Osteoblast (primary cell): ENCODE results near the gene VIT. TPM values are rescaled to one million over a fixed set of nuclear protein-coding genes. Genes with fewer than 3 reads are reported as not detected.

Experiments
- DNase-seq: peaks from one replicate; pipeline ENCODE4 v3.0.0; 2011; ENCODE audit warnings: low spot score, mixed read lengths; ENCODE audit not compliant: insufficient read length; ENCODE audit errors: missing footprints
- H2AFZ ChIP-seq: 2 replicates; pipeline ENCODE4 v1.6.0; 2011; ENCODE audit warnings: mild to moderate bottlenecking, low read length
- H3K27ac ChIP-seq: 2 replicates; pipeline ENCODE4 v1.5.1; 2011; ENCODE audit warnings: mild to moderate bottlenecking, low read depth, low read length, moderate library complexity
- H3K27me3 ChIP-seq: 2 replicates; pipeline ENCODE4 v1.6.0; 2012; ENCODE audit warnings: mild to moderate bottlenecking, control low read depth, inconsistent platforms, low read length, moderate library complexity; ENCODE audit not compliant: insufficient read depth
- H3K36me3 ChIP-seq: 2 replicates; pipeline ENCODE4 v1.5.1; 2011; ENCODE audit warnings: mild to moderate bottlenecking, low read length, control low read depth, moderate library complexity; ENCODE audit not compliant: insufficient read depth
- H3K4me1 ChIP-seq: 2 replicates; pipeline ENCODE4 v1.5.1; 2011; ENCODE audit warnings: mild to moderate bottlenecking, low read length, control low read depth, moderate library complexity; ENCODE audit not compliant: insufficient read depth
- H3K4me2 ChIP-seq: 2 replicates; pipeline ENCODE4 v1.6.0; 2011; ENCODE audit warnings: mild to moderate bottlenecking, low read length; ENCODE audit not compliant: insufficient read depth
- H3K4me3 ChIP-seq: fragments of 200-600 bp; sonication (generic); 3 replicates; pipeline ENCODE4 v1.5.1; 2012; ENCODE audit warnings: mild to moderate bottlenecking, low read length, inconsistent platforms; ENCODE audit not compliant: insufficient read depth
- H3K79me2 ChIP-seq: 2 replicates; pipeline ENCODE4 v1.6.0; 2012; ENCODE audit warnings: mild to moderate bottlenecking, low read length, control low read depth, inconsistent platforms; ENCODE audit not compliant: insufficient read depth
- H3K9me3 ChIP-seq: 2 replicates; pipeline ENCODE4 v1.5.1; 2011; ENCODE audit warnings: low read depth, low read length, control low read depth
- H4K20me1 ChIP-seq: 2 replicates; pipeline ENCODE4 v1.6.0; 2012; ENCODE audit warnings: mild to moderate bottlenecking, low read length, control low read depth; ENCODE audit not compliant: insufficient read depth
- CTCF ChIP-seq: IDR thresholded peaks from 2 replicates; pipeline ENCODE4 v1.5.1; 2011; ENCODE audit warnings: mild to moderate bottlenecking, low read depth, low read length, moderate library complexity; ENCODE audit errors: extremely low read depth
- total RNA-seq: library from RNA; depleted of rRNA; stranded (reverse); fragments of >200 nt; gene quantifications from 2 replicates; pipeline ENCODE4 v1.2.3, GENCODE V29; 2012

The VIT gene
- total RNA-seq, result 27.7 and 31.1 TPM in 2 replicates

- Histone ChIP-seq H2AFZ (peak within 1 kb of the TSS; percentile 88), H3K27ac (peak within 1 kb of the TSS; percentile 69)
Observed at GRCh38 chr2:36696533-36696932, at the start of gene VIT. Gene VIT, plus strand, starts transcription at chr2:36696707. Its CDS starts 19,664 bp downstream, at chr2:36716371.

GRCh38 chr2:36650031-36650829 lies 46.3 kb upstream of the VIT start:
- Histone ChIP-seq H3K27ac (peak overlapping the region; percentile 38), H3K4me1 (peaks cover 18% of the 10 kb centered on the region), H3K79me2 (no peaks in the 10 kb centered on the region), H3K4me2 (peak overlapping the region; percentile 41), H3K36me3 (no peaks in the 10 kb centered on the region), H3K9me3 (no peaks in the 10 kb centered on the region), H3K4me3 (no peak overlapping the region), H3K27me3 (no peaks in the 10 kb centered on the region), H4K20me1 (no peaks in the 10 kb centered on the region), H2AFZ (peak overlapping the region; percentile 20)
- peak; percentile 88 for DNase-seq
- TF ChIP-seq CTCF, result no peak

More at GRCh38 chr2:36696533-36696932, at the start of gene VIT:
- peaks cover 6% of the 10 kb centered on the region for H3K79me2 ChIP-seq
- peaks cover 32% of the 10 kb centered on the region for H3K4me1 ChIP-seq
- peak within 1 kb of the TSS; percentile 80 for H3K4me2 ChIP-seq
- no peaks in the 10 kb centered on the region for H4K20me1 ChIP-seq
- peak within 1 kb of the TSS; percentile 72 for H3K4me3 ChIP-seq
- H3K36me3 ChIP-seq, result no peaks in the 10 kb centered on the region
- no peak for DNase-seq
- TF ChIP-seq CTCF, result no peak
- no peaks in the 10 kb centered on the region for H3K9me3 ChIP-seq
- H3K27me3 ChIP-seq, result no peaks in the 10 kb centered on the region

- H3K4me1 ChIP-seq, result peaks cover 29% of the 10 kb centered on the region
- DNase-seq, result no peak
- H3K9me3 ChIP-seq, result no peaks in the 10 kb centered on the region
- H3K4me3 ChIP-seq, result no peak overlapping the region
- H3K27me3 ChIP-seq, result no peaks in the 10 kb centered on the region
- no peaks in the 10 kb centered on the region for H4K20me1 ChIP-seq
- TF ChIP-seq CTCF, result no peak
- H3K4me2 ChIP-seq, result no peak overlapping the region
- no peak overlapping the region for H2AFZ ChIP-seq
- H3K27ac ChIP-seq, result no peak overlapping the region
- H3K36me3 ChIP-seq, result no peaks in the 10 kb centered on the region
- H3K79me2 ChIP-seq, result no peaks in the 10 kb centered on the region
Observed at GRCh38 chr2:36653155-36653554, 43.4 kb upstream of the VIT start.

GRCh38 chr2:36653967-36654694 lies 42.4 kb upstream of the VIT start:
- no peaks in the 10 kb centered on the region for H3K36me3 ChIP-seq
- no peaks in the 10 kb centered on the region for H4K20me1 ChIP-seq
- H2AFZ ChIP-seq, result no peak overlapping the region
- TF ChIP-seq CTCF, result no peak
- H3K4me3 ChIP-seq, result no peak overlapping the region
- no peak for DNase-seq
- no peak overlapping the region for H3K4me2 ChIP-seq
- H3K4me1 ChIP-seq, result peaks cover 29% of the 10 kb centered on the region
- H3K79me2 ChIP-seq, result no peaks in the 10 kb centered on the region
- H3K9me3 ChIP-seq, result no peaks in the 10 kb centered on the region
- peak overlapping the region; percentile 90 for H3K27ac ChIP-seq
- no peaks in the 10 kb centered on the region for H3K27me3 ChIP-seq
